ENCODE measurements around the gene NINJ2.

NINJ2 gene

GRCh38 chr12:546920-547845, 116.1 kb downstream of the NINJ2 start:
- DNase-seq (ENCODE audit: low read depth) = no peak

GRCh38 chr12:546265-546919, 116.9 kb downstream of the NINJ2 start:
- no peak for DNase-seq (ENCODE audit: low read depth)

GRCh38 chr12:545835-546234, 117.4 kb downstream of the NINJ2 start:
- no peak for DNase-seq (ENCODE audit: low read depth)

GRCh38 chr12:544941-545635, 118.2 kb downstream of the NINJ2 start:
- DNase-seq (ENCODE audit: low read depth) = no peak

GRCh38 chr12:544142-544541, 119.1 kb downstream of the NINJ2 start:
- DNase-seq (ENCODE audit: low read depth) = no peak

GRCh38 chr12:543114-543451, 120.2 kb downstream of the NINJ2 start:
- no peak for DNase-seq (ENCODE audit: low read depth)

- no peak for DNase-seq (ENCODE audit: low read depth)
Observed at GRCh38 chr12:542395-543113, 120.7 kb downstream of the NINJ2 start.

GRCh38 chr12:541676-542324, 121.4 kb downstream of the NINJ2 start:
- DNase-seq (ENCODE audit: low read depth) = no peak

GRCh38 chr12:539540-540310, 123.5 kb downstream of the NINJ2 start:
- DNase-seq (ENCODE audit: low read depth) = no peak

- no peak for DNase-seq (ENCODE audit: low read depth)
Observed at GRCh38 chr12:538731-539539, 124.3 kb downstream of the NINJ2 start.

GRCh38 chr12:537772-538171, 125.5 kb downstream of the NINJ2 start:
- DNase-seq (ENCODE audit: low read depth) = no peak

- DNase-seq (ENCODE audit: low read depth) = no peak
Observed at GRCh38 chr12:536751-537245, 126.4 kb downstream of the NINJ2 start.

- no peak for DNase-seq (ENCODE audit: low read depth)
Observed at GRCh38 chr12:535396-535795, 127.8 kb downstream of the NINJ2 start.

- no peak for DNase-seq (ENCODE audit: low read depth)
Observed at GRCh38 chr12:534216-534615, 129.0 kb downstream of the NINJ2 start.

GRCh38 chr12:533718-534117, 129.5 kb downstream of the NINJ2 start:
- no peak for DNase-seq (ENCODE audit: low read depth)

- peak; percentile 95 for DNase-seq (ENCODE audit: low read depth)
Observed at GRCh38 chr12:532908-533565, 130.2 kb downstream of the NINJ2 start.

- no peak for DNase-seq (ENCODE audit: low read depth)
Observed at GRCh38 chr12:531951-532585, 131.2 kb downstream of the NINJ2 start.

GRCh38 chr12:530821-531220, 132.4 kb downstream of the NINJ2 start:
- DNase-seq (ENCODE audit: low read depth) = no peak

GRCh38 chr12:530308-530707, 132.9 kb downstream of the NINJ2 start:
- peak; percentile 88 for DNase-seq (ENCODE audit: low read depth)

Data from GM04504 (cell line).